Stimulated activated CD8-positive, alpha-beta memory T cell treated with anti-CD3 and anti-CD28 coated beads, Interleukin-15, amount 100 ng/mL, for 1 hour (primary cell): Measurements from ENCODE around the gene C1orf50.
"Not testable (repeated sequence)": the region's sequence is repeated elsewhere in the genome, so short reads cannot be mapped to it uniquely, and the experiment has no call there.

Source experiments
- DNase-seq: peaks from one replicate; pipeline ENCODE4 v3.0.0-alpha.2; 2020; ENCODE audit warnings: low read depth

Gene C1orf50

GRCh38 chr1:42739753-42740700, 27.0 kb upstream of the C1orf50 start, which contains the start of gene CLDN19:
TSS of gene CLDN19 (minus strand) at chr1:42740236. CDS start at chr1:42740063, 173 bp downstream.
- DNase-seq = no peak

DNA sequence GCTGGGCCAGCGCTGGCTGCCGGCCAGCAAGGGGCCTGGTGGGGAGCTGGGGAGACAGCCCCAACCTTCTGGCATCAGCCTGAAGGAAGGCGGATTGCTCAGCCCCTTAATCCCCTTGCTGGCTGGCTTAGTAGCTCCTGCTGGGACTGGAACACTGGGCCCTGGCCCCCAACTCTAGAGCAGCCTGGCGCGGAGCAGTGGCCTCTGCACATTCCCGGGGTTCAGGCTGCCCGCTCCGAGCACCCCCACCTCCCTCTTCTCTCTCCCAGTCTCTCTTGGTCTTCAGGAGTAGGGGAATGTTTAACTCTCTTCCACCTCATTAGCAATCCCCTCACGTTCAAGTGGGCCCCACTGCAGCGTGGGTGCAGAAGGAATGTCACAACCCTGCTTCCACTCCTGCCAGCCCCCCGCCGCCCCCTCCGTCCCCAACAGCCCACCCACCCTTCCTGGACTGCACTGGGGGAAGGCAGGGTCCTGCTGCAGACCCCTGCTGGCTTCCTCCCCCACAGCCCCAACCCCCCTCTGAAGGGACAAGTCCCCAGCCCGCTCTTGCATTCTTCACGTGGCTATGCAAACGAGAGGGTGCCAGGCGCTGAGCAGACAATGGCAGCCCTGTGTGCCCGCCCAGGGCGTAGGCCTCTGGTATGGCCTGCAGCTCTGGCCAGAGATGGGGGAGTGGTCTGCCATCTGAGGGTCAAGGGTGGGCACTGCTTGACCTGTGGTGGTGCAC, 26.0 kb upstream of the C1orf50 start:
- DNase-seq = no peak

DNA sequence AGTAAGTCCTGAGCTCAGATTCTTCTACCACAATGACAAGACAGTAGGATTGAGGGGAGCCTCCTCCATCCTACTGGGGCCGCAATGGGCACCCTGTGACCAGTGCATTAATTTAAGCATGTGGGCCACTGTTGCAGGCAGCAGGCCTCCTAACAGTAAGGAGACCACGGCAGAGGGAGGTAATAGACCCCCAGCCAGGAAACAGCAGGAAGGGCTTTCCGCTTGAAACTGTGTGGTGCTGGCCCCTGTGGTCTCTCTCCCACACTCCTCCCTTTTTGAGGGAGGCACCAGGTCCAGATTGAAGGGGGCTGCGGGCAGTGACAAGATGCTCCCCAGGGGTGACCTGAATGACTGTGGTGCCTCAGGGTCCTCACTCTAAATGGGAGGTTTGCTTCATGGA, 25.3 kb upstream of the C1orf50 start:
- no peak for DNase-seq

GRCh38 chr1:42742141-42742540, 24.9 kb upstream of the C1orf50 start:
- no peak for DNase-seq

GRCh38 chr1:42742617-42743316, 24.3 kb upstream of the C1orf50 start:
- DNase-seq = no peak

- DNase-seq = no peak
Observed at GRCh38 chr1:42743317-42744147, 23.5 kb upstream of the C1orf50 start.

DNA sequence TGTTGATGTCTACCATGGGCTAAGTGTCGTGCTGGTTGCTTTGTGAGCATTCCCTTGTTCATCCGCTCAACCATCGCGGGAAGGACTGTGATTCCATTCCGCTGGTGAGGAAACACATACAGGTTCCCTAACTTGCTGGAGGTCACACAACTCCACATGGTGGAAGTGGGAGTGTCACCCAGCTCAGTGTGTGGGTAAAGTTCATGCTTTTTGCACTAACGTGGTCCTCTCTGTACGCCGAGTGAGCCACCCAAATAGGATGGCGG, 23.0 kb upstream of the C1orf50 start:
- no peak for DNase-seq

DNA sequence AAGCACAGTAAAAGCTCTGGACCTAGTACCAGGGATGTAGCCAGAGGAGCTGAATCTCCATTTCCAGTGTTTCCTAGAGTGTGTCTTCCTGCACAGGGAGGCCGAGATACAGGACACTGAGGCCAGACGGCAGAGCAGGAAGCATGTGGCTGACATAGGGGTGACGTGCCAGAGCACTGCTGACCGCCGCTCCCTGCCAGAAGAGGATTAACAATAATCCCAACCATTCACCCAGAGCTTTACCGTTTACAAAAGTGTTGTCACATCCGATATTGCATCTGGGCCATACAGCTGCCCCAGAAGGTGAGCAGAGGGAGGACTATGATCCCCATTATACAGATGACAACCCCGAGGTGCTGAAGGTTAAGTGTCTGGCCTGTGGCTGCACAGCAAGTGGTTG, 21.2 kb upstream of the C1orf50 start:
- DNase-seq = no peak

DNA sequence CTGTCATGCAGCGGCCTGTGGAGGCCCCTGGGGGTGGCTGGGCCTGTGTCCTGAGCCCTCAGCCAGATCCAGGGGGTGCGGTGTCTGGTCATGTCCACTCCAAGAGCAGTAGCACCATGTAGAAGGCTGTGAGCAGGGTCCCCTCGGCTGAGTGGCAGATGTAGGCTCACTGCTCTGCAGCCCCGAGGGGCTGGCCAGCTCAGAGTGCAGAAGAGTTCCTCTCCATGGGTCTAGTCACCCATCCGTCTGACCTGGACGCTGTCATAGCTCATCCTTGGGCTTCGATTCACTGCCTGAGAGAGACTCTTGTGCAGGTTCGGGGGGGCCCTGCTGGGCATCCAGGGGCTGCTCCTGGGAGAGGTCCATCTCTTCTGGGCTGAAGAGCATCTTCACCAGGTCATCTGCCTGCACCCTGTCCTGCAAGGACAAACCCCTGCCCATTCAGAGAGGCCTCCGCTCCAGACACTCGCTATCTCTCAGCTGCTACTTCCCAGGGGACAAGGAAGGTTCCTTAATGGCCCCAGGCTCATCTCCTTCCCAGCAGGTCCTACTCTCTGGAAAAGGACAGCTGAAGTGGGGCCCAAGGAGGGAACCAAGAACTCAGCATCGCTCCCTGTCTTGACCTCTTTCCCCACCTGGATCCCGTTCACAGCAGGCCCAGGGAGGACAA, 20.5 kb upstream of the C1orf50 start:
- DNase-seq = no peak

GRCh38 chr1:42747125-42747524, 19.9 kb upstream of the C1orf50 start:
- peak; percentile 12 for DNase-seq

DNA sequence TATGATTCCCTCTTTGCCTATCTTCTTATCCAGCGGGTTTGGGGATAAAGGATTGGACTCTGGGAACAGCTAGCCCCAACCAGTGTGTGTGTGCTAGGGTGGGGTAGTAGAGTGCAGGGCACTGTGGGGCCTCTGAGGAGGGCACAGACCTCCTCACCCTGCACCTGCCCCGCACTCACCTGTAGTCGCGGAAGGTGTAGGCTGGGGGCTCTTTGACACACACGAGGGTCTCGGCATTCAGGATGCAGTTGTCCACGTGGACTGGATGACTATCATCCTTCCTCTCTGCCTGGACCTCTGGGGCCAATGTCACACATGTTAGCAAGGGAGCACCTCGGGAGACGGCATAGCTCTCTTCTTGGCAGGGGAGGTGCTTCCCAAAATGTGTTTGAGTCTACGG, 19.0 kb upstream of the C1orf50 start:
- DNase-seq = no peak

DNA sequence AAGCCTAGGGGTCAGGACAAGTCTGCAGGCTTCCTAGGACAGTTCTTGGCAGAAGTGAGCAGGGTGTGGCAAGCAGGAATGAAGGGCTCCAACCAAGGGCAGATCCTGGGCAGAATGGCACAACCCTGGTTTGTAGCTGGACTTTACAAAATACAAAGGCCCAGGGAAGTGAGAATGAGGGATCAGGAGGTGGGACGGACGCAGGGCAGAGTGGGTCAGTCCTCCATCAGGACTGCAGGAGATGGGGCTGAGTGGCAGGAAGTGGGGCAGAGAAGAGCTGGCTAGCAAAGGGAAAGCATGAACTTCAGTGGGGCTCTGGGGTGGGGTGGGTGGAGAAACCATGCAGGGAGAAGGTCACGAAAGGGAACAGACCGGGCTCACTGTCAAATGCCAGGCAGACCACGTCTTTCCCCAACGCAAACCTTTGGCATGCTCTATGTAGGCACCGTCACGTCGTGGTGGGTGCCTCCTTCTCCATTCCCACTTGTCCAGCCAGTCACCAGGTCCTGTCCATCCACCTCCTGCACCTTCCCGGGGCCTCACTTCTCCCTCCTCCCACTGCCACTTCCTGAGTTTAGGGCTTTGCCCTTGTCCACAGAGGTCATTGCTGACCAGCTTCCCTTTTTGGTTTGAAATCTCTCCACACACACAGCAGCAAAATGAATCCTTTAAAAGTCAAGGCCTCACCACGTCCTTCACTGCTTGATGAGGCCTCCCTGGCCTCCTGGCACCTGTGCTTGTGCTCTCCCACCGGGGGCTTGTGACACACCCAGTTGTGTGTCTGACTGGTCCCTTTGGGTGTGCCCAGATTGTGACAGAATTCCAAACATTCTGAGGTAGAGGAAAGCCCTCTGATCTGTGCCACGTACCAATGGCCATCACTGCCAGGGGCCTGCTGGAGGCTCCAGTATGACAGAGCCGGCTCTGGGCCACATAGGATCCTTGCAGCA, 18.3 kb upstream of the C1orf50 start:
- DNase-seq = no peak

DNA sequence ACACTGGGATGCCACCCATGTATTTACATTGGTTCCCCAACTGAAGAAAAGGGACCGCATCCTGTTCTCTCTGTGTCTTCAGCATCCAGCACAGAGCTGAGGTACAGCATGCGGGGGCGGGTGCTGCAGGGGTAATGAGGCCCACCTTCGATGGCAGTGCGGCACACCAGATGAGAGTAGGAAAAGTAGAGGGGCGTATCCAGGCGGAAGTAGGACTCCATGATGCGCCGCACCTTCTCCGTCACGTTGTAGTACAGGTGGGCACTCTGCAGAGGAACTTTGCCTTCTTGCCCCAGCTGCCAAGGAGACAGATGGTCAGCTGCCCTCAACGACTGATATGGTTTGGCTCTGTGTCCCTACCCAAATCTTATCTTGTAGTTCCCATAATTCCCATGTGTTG, 17.0 kb upstream of the C1orf50 start:
- no peak for DNase-seq

DNA sequence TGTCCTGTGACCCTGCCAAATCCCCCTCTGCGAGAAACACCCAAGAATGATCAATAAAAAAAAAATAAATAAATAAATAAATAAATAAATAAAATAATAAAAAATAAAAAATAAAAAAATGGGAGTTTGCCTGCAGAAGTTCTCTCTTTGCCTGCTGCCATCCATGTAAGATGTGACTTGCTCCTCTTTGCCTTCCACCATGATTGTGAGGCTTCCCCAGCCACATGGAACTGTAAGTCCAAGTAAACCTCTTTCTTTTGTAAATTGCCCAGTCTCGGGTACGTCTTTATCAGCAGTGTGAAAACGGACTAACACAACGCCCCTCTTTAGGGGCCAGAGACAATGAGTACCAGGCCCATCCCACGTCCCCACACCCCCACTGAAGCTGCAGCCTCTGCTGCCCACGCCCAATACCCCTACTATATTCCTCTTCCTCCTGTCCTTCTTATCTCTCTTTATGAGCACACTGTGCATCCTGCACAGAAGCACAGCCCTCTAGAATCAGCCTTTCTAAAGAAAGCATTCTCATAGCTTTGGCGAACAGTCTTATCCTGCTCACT, 15.5 kb upstream of the C1orf50 start:
- DNase-seq = not testable (repeated sequence)

DNA sequence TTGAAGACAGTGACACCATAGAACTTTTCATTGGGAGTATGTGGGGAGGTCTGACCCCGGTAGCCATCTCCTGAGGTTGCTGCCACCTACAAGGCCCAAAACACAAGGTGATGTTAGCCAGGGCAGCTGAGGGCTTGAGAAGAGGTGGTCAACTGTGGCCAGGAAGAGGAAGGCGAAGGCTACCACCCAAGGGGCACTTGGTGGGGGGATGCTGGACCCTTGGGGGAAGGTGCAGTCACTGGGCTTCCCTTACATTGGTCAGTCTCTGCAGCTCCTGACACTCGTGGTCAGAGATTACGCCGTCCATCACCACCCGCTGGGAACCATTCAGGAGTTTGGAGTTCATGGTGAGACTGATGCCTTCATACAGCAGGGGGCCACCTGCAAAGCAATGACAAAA, 14.8 kb upstream of the C1orf50 start:
- no peak for DNase-seq

GRCh38 chr1:42753070-42753469, 14.0 kb upstream of the C1orf50 start:
- DNase-seq = no peak

- no peak for DNase-seq
Observed at GRCh38 chr1:42756956-42757891, 9.8 kb upstream of the C1orf50 start.

- no peak for DNase-seq
Observed at GRCh38 chr1:42757892-42758275, 9.2 kb upstream of the C1orf50 start.

DNA sequence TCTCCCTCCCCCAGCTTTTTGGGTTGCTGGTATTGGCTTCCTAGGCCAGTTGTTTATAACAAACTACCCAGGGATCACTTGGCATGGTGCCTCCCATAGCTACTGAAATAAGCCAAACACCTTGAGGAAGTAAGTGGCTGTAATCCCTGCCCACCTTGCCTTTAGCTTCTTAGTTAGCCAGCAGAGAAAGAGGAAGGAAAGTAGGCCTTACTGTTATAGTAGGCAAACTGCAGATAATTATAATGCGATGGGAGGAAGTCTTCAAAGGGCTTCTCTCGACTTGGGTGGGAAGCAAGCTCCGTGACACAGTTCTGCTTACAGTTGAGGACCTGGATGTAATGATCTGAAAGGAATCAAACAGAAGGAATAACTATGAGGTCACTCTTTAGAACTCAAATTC, 8.4 kb upstream of the C1orf50 start:
- DNase-seq = no peak
